ENCODE measurements around the gene PACSIN2.

GRCh38 chr22:42834177-42834949, 180.6 kb downstream of the PACSIN2 start:
- TF ChIP-seq REST (IDR thresholded peaks at IDR 0.05; ENCODE audit: insufficient read depth in 1 of 2, low read depth in 2 of 2, low read length in 2 of 2) (no peak), POLR2AphosphoS5 (IDR thresholded peaks at IDR 0.05; ENCODE audit: low read depth, low read length) (no peak), SIN3A (IDR thresholded peaks at IDR 0.05; ENCODE audit: borderline replicate concordance, insufficient read depth, low read length) (no peak)

Measured in PFSK-1 (cell line).